NCI-H1105 treated with DMSO at 0.1 percent for 48 hours (cell line): ENCODE results near the gene DCLK3.

Source experiments
- DNase-seq: peaks from one replicate; lab custom pipeline; 2025; lab: John Stamatoyannopoulos, UW

The DCLK3 gene

GRCh38 chr3:36763850-36764703 lies at the start of gene DCLK3:
TSS of gene DCLK3 (minus strand) at chr3:36764553. CDS start at chr3:36764263, 290 bp downstream.
- no peak for DNase-seq

- no peak for DNase-seq
Measured at GRCh38 chr3:36813305-36813704, 49.0 kb upstream of the DCLK3 start.

GRCh38 chr3:36812240-36812639 lies 47.9 kb upstream of the DCLK3 start:
- DNase-seq = no peak

- no peak for DNase-seq
Measured at GRCh38 chr3:36811768-36812167, 47.4 kb upstream of the DCLK3 start.

- DNase-seq = peak; percentile 10
Measured at GRCh38 chr3:36804295-36805055, 40.1 kb upstream of the DCLK3 start.

- no peak for DNase-seq
Measured at GRCh38 chr3:36803091-36803791, 38.9 kb upstream of the DCLK3 start.

GRCh38 chr3:36800533-36801116 lies 36.3 kb upstream of the DCLK3 start:
- no peak for DNase-seq

- no peak for DNase-seq
Measured at GRCh38 chr3:36796881-36797280, 32.5 kb upstream of the DCLK3 start.

GRCh38 chr3:36796161-36796560 lies 31.8 kb upstream of the DCLK3 start:
- DNase-seq = no peak

GRCh38 chr3:36795622-36796021 lies 31.3 kb upstream of the DCLK3 start:
- DNase-seq = no peak

- no peak for DNase-seq
Measured at GRCh38 chr3:36792342-36792741, 28.0 kb upstream of the DCLK3 start.

- no peak for DNase-seq
Measured at GRCh38 chr3:36790765-36791164, 26.4 kb upstream of the DCLK3 start.

- no peak for DNase-seq
Measured at GRCh38 chr3:36786921-36787890, 22.9 kb upstream of the DCLK3 start.

GRCh38 chr3:36784138-36784635 lies 19.8 kb upstream of the DCLK3 start:
- no peak for DNase-seq

GRCh38 chr3:36777424-36778218 lies 13.3 kb upstream of the DCLK3 start:
- no peak for DNase-seq

- no peak for DNase-seq
Measured at GRCh38 chr3:36776436-36776835, 12.1 kb upstream of the DCLK3 start.

- DNase-seq = no peak
Measured at GRCh38 chr3:36774052-36774451, 9.7 kb upstream of the DCLK3 start.

- DNase-seq = no peak
Measured at GRCh38 chr3:36771931-36772330, 7.6 kb upstream of the DCLK3 start.

- DNase-seq = no peak
Measured at GRCh38 chr3:36769926-36770325, 5.6 kb upstream of the DCLK3 start.

GRCh38 chr3:36765104-36765503 lies 751 bp upstream of the DCLK3 start:
- DNase-seq = no peak
